A549 (cell line): Measurements from ENCODE around the gene SYNGR4.

ENCODE experiments used
- CEBPB ChIP-seq, 2 experiments: fragments of >200 bp in 1 of 2; sonication (Bioruptor Twin) in 1 of 2; formaldehyde crosslinking in 1 of 2; IDR thresholded peaks; 2 replicates each; pipeline ENCODE4 v1.6.1; 2012 to 2016
- CHD2 ChIP-seq: fragments of 150-350 bp; IDR thresholded peaks from 2 replicates; pipeline ENCODE4 v1.6.1; 2014; ENCODE audit warnings: low read length; ENCODE audit not compliant: partially characterized antibody
- JUNB ChIP-seq: fragments of >200 bp; sonication (Bioruptor Twin); formaldehyde crosslinking; IDR thresholded peaks from 2 replicates; pipeline ENCODE4 v1.6.1; 2016
- KDM1A ChIP-seq: fragments of 200-600 bp; sonication (generic); IDR thresholded peaks from 2 replicates; pipeline ENCODE4 v1.6.1; 2016; ENCODE audit warnings: low read depth, mild to moderate bottlenecking
- POLR2A ChIP-seq: IDR thresholded peaks from 2 replicates; pipeline ENCODE4 v1.6.1; 2012; ENCODE audit warnings: mild to moderate bottlenecking, low read length
- RAD21 ChIP-seq, 2 experiments: fragments of >200 bp in 1 of 2; sonication (Bioruptor Twin) in 1 of 2; formaldehyde crosslinking in 1 of 2; IDR thresholded peaks in 1 of 2; conservative IDR thresholded peaks in 1 of 2; 2 replicates in 1 of 2; 3 replicates in 1 of 2; pipeline ENCODE4 v1.6.1; 2012 to 2018; ENCODE audit warnings: inconsistent platforms in 1 of 2
- REST ChIP-seq: fragments of 200-600 bp; sonication (generic); IDR thresholded peaks from 2 replicates; pipeline ENCODE4 v1.6.1; 2016; ENCODE audit warnings: antibody characterized with exemption, mild to moderate bottlenecking, moderate library complexity
- RFX5 ChIP-seq: fragments of 450-650 bp; IDR thresholded peaks from 2 replicates; pipeline ENCODE4 v1.7.1; 2014; ENCODE audit warnings: antibody characterized with exemption, mild to moderate bottlenecking, moderate library complexity
- SREBF2 ChIP-seq: fragments of 450-650 bp; IDR thresholded peaks from 2 replicates; pipeline ENCODE4 v1.6.1; 2014; ENCODE audit warnings: mild to moderate bottlenecking, moderate library complexity
- USF2 ChIP-seq: fragments of 450-650 bp; IDR thresholded peaks from 2 replicates; pipeline ENCODE4 v1.6.1; 2014; ENCODE audit warnings: antibody characterized with exemption
- TF ChIP-seq, protein P1 (sequence below): fragments of 150-350 bp; IDR thresholded peaks from 2 replicates; pipeline ENCODE4 v1.6.1; 2014; ENCODE audit warnings: low read depth, mild to moderate bottlenecking, low read length
- TF ChIP-seq, protein P2 (sequence below): fragments of >200 bp; sonication (Bioruptor Twin); formaldehyde crosslinking; IDR thresholded peaks from 3 replicates; pipeline ENCODE4 v1.5.1; 2016

- no peak for TF ChIP-seq REST
- TF ChIP-seq RFX5 = no peak
- TF ChIP-seq JUNB = no peak
- TF ChIP-seq SREBF2 = no peak
- TF ChIP-seq RAD21 (conservative IDR thresholded peaks at IDR 0.05 in 1 of 2, IDR thresholded peaks at IDR 0.05 in 1 of 2) = no peak
- TF ChIP-seq KDM1A = no peak
- TF ChIP-seq, protein P1, sequence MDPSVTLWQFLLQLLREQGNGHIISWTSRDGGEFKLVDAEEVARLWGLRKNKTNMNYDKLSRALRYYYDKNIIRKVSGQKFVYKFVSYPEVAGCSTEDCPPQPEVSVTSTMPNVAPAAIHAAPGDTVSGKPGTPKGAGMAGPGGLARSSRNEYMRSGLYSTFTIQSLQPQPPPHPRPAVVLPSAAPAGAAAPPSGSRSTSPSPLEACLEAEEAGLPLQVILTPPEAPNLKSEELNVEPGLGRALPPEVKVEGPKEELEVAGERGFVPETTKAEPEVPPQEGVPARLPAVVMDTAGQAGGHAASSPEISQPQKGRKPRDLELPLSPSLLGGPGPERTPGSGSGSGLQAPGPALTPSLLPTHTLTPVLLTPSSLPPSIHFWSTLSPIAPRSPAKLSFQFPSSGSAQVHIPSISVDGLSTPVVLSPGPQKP = no peak
- no peak for TF ChIP-seq USF2
- TF ChIP-seq, protein P2, sequence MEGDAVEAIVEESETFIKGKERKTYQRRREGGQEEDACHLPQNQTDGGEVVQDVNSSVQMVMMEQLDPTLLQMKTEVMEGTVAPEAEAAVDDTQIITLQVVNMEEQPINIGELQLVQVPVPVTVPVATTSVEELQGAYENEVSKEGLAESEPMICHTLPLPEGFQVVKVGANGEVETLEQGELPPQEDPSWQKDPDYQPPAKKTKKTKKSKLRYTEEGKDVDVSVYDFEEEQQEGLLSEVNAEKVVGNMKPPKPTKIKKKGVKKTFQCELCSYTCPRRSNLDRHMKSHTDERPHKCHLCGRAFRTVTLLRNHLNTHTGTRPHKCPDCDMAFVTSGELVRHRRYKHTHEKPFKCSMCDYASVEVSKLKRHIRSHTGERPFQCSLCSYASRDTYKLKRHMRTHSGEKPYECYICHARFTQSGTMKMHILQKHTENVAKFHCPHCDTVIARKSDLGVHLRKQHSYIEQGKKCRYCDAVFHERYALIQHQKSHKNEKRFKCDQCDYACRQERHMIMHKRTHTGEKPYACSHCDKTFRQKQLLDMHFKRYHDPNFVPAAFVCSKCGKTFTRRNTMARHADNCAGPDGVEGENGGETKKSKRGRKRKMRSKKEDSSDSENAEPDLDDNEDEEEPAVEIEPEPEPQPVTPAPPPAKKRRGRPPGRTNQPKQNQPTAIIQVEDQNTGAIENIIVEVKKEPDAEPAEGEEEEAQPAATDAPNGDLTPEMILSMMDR = no peak
- TF ChIP-seq POLR2A = no peak
- TF ChIP-seq CHD2 = no peak
- no peak for TF ChIP-seq CEBPB (IDR thresholded peaks at IDR 0.05)
These were observed 17.2 kb downstream of the SYNGR4 start for GRCh38 chr19:48381178-48381950.
